WTC11 (cell line): Measurements from ENCODE around the gene MED27. TPM values are rescaled to one million over a fixed set of nuclear protein-coding genes. Genes with fewer than 3 reads are reported as not detected.

ENCODE experiments used
- ATAC-seq: fragments of 200-7000 bp; cut with Tn5 transposase; 2 replicates; pipeline ENCODE4 v1.10.0; 2021; ENCODE audit warnings: mild to moderate bottlenecking, moderate library complexity
- CTCF ChIA-PET: fragments of 300-600 bp; sonication (Branson Sonifier 250); formaldehyde crosslinking; loops from one replicate; lab custom pipeline; 2021; ENCODE audit warnings: antibody characterized with exemption; lab: Charles Lee
- POLR2A ChIA-PET: fragments of 350-600 bp; sonication (Branson Sonifier 250); formaldehyde crosslinking; loops from one replicate; lab custom pipeline; 2021; ENCODE audit warnings: antibody characterized with exemption; lab: Charles Lee
- DNase-seq: peaks from one replicate; pipeline ENCODE4 v3.0.0; 2021; ENCODE audit warnings: low spot score
- H3K27ac Mint-ChIP-seq: 2 replicates; pipeline ENCODE4 v1.8.0; 2021; ENCODE audit warnings: mixed read lengths
- H3K27me3 Mint-ChIP-seq: 2 replicates; pipeline ENCODE4 v1.8.0; 2021; ENCODE audit warnings: low read depth, mild to moderate bottlenecking, moderate library complexity, mixed read lengths
- H3K36me3 Mint-ChIP-seq: 2 replicates; pipeline ENCODE4 v1.8.0; 2021; ENCODE audit warnings: mixed read lengths
- H3K4me1 Mint-ChIP-seq: 2 replicates; pipeline ENCODE4 v1.8.0; 2022; ENCODE audit warnings: mixed read lengths
- H3K4me3 Mint-ChIP-seq: 2 replicates; pipeline ENCODE4 v1.8.0; 2021; ENCODE audit warnings: mild to moderate bottlenecking, moderate library complexity, mixed read lengths
- H3K9me3 Mint-ChIP-seq: 2 replicates; pipeline ENCODE4 v1.8.0; 2021; ENCODE audit warnings: mixed read lengths
- ATF1 ChIP-seq: sonication (generic); formaldehyde crosslinking; IDR thresholded peaks from 2 replicates; pipeline ENCODE4 v1.8.1; 2023; ENCODE audit warnings: mild to moderate bottlenecking, moderate library complexity, missing genetic modification reagents
- EMX1 ChIP-seq: fragments of 250-450 bp; sonication (Bioruptor Pico); IDR thresholded peaks from 2 replicates; pipeline ENCODE4 v1.8.0; 2021; ENCODE audit warnings: mild to moderate bottlenecking
- ESRRA ChIP-seq: sonication (generic); formaldehyde crosslinking; IDR thresholded peaks from 2 replicates; pipeline ENCODE4 v1.8.1; 2022; ENCODE audit warnings: mild to moderate bottlenecking, missing genetic modification reagents, borderline replicate concordance
- ETV6 ChIP-seq: sonication (generic); formaldehyde crosslinking; IDR thresholded peaks from 2 replicates; pipeline ENCODE4 v1.8.1; 2022; ENCODE audit warnings: mild to moderate bottlenecking, missing genetic modification reagents
- FOXJ3 ChIP-seq: sonication (generic); formaldehyde crosslinking; IDR thresholded peaks from 2 replicates; pipeline ENCODE4 v1.9.0; 2021; ENCODE audit warnings: missing genetic modification reagents, mild to moderate bottlenecking, borderline replicate concordance
- FOXK1 ChIP-seq: sonication (generic); formaldehyde crosslinking; IDR thresholded peaks from 2 replicates; pipeline ENCODE4 v1.8.0; 2022; ENCODE audit warnings: mild to moderate bottlenecking, moderate library complexity, missing genetic modification reagents
- HMGA2 ChIP-seq: fragments of 250-450 bp; sonication (Bioruptor Pico); IDR thresholded peaks from 2 replicates; pipeline ENCODE4 v1.4.0; 2021; ENCODE audit warnings: mild to moderate bottlenecking, moderate library complexity
- SMAD3 ChIP-seq: sonication (generic); formaldehyde crosslinking; IDR thresholded peaks from 2 replicates; pipeline ENCODE4 v1.8.0; 2022; ENCODE audit warnings: missing genetic modification reagents, mild to moderate bottlenecking, borderline replicate concordance
- TEAD1 ChIP-seq: sonication (generic); formaldehyde crosslinking; IDR thresholded peaks from 2 replicates; pipeline ENCODE4 v1.8.0; 2022; ENCODE audit warnings: mild to moderate bottlenecking, missing genetic modification reagents
- TEAD4 ChIP-seq: sonication (generic); formaldehyde crosslinking; IDR thresholded peaks from 2 replicates; pipeline ENCODE4 v1.8.0; 2022; ENCODE audit warnings: mild to moderate bottlenecking, missing genetic modification reagents
- ZNF317 ChIP-seq: sonication (generic); formaldehyde crosslinking; IDR thresholded peaks from 2 replicates; pipeline ENCODE4 v1.8.1; 2023; ENCODE audit warnings: low read depth, mild to moderate bottlenecking, moderate library complexity, missing genetic modification reagents, borderline replicate concordance
- total RNA-seq: library from RNA; stranded (reverse); gene quantifications from 3 replicates; pipeline ENCODE4 v1.2.3, GENCODE V29; 2021
- TF ChIP-seq, protein P1 (sequence below): sonication (generic); formaldehyde crosslinking; IDR thresholded peaks from 2 replicates; pipeline ENCODE4 v1.8.1; 2023; ENCODE audit warnings: mild to moderate bottlenecking, missing genetic modification reagents
- TF ChIP-seq, protein P2 (sequence below): sonication (generic); formaldehyde crosslinking; IDR thresholded peaks from 2 replicates; pipeline ENCODE4 v1.8.0; 2023; ENCODE audit warnings: mild to moderate bottlenecking, missing genetic modification reagents
- TF ChIP-seq, protein P3 (sequence below): fragments of 250-450 bp; sonication (Bioruptor Pico); IDR thresholded peaks from 2 replicates; pipeline ENCODE4 v1.8.0; 2021; ENCODE audit warnings: mild to moderate bottlenecking
- TF ChIP-seq, protein P4 (sequence below): sonication (generic); formaldehyde crosslinking; IDR thresholded peaks from 2 replicates; pipeline ENCODE4 v1.8.1; 2023; ENCODE audit warnings: mild to moderate bottlenecking, missing genetic modification reagents, moderate library complexity
- TF ChIP-seq, protein P5 (sequence below): sonication (generic); formaldehyde crosslinking; IDR thresholded peaks from 2 replicates; pipeline ENCODE4 v1.8.0; 2022; ENCODE audit warnings: mild to moderate bottlenecking, missing genetic modification reagents
- TF ChIP-seq, protein P6 (sequence below): fragments of 250-450 bp; sonication (Bioruptor Pico); conservative IDR thresholded peaks from 2 replicates; pipeline ENCODE4 v1.9.0; 2021; ENCODE audit warnings: mild to moderate bottlenecking
- TF ChIP-seq, protein P7 (sequence below): sonication (generic); formaldehyde crosslinking; IDR thresholded peaks from 2 replicates; pipeline ENCODE4 v1.8.1; 2023; ENCODE audit warnings: mild to moderate bottlenecking, moderate library complexity, missing genetic modification reagents
- TF ChIP-seq, protein P8 (sequence below): fragments of 250-450 bp; sonication (Bioruptor Pico); IDR thresholded peaks from 2 replicates; pipeline ENCODE4 v1.9.0; 2021; ENCODE audit warnings: mild to moderate bottlenecking
- TF ChIP-seq, protein P9 (sequence below): fragments of 200-600 bp; IDR thresholded peaks from 2 replicates; pipeline ENCODE4 v1.8.0; 2022; ENCODE audit warnings: antibody characterized with exemption
- TF ChIP-seq, protein P10 (sequence below): sonication (generic); formaldehyde crosslinking; IDR thresholded peaks from 2 replicates; pipeline ENCODE4 v1.8.1; 2022; ENCODE audit warnings: low read depth, missing genetic modification reagents, borderline replicate concordance

MED27 gene
- total RNA-seq, 1 experiment from 2014 or later, result 27.9 TPM

DNA sequence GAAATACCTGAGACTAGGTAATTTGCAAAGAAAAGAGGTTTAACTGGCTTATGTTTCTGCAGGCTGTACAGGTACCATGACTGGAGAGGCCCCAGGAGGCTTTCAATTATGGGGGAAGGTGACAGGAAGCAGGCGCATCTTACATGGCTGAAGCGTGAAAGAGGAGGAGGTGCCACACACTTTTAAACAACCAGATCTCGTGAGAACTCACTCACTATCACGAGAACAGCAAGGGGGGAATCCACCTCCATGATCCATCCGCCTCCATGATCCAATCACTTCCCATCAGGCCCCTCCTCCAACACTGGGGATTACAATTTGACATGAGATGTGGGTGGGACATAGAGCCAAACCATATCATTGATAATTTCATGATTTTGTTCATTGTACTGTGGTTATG lies 2.5 kb upstream of the MED27 start (continued):
- TF ChIP-seq, protein P1, sequence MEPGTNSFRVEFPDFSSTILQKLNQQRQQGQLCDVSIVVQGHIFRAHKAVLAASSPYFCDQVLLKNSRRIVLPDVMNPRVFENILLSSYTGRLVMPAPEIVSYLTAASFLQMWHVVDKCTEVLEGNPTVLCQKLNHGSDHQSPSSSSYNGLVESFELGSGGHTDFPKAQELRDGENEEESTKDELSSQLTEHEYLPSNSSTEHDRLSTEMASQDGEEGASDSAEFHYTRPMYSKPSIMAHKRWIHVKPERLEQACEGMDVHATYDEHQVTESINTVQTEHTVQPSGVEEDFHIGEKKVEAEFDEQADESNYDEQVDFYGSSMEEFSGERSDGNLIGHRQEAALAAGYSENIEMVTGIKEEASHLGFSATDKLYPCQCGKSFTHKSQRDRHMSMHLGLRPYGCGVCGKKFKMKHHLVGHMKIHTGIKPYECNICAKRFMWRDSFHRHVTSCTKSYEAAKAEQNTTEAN, result no peak
- no peak for TF ChIP-seq ETV6
- TF ChIP-seq TEAD1, result no peak
- TF ChIP-seq HMGA2 (CRISPR knock-in tag), result no peak
- TF ChIP-seq EMX1 (CRISPR knock-in tag), result no peak
- TF ChIP-seq FOXK1, result no peak
- TF ChIP-seq SMAD3 (CRISPR knock-in tag), result no peak

DNA sequence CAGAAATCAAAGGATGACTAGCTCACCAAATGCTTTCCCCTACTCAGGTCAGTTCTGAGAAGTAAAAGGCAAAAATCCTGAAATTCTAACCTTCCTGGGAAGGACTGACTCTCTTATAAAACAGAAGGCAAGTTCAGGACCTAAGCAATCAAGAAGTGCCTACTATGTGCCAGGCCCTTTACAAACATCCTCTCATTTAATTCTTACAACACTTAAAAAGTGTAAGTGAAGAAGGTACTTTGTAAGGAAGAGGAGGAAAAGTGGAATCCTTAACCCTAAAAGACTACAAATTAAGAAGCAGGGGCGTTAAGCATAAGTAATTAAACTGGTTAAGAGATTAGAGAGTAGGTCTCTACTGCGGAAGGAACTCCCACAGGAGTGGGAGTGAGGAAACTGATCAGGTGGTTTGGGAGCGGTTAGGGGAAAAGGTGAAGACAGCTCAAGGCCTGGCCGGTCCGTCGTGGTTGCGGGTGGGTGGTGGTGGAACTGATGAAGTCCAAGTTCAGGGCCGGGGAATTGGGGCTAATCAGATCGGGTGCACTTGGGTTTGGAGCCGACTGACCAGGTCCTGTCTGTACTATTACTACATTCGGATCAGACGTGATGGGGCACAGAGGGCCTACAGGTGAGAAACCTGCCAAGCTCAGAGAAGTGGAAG lies 839 bp downstream of the MED27 start:
- ChIA-PET POLR2A (no interaction called here), CTCF (no interaction called here)
- H3K9me3 Mint-ChIP-seq, result no peaks in the 10 kb centered on the region
- no peaks in the 10 kb centered on the region; the same call in 1 of the 2 replicates for H3K27me3 Mint-ChIP-seq
- no peak for ATAC-seq
- H3K27ac Mint-ChIP-seq, result peak overlapping the region; percentile 88
- DNase-seq, result no peak
- peak overlapping the region; percentile 95 for H3K4me3 Mint-ChIP-seq
- H3K4me1 Mint-ChIP-seq, result peaks cover 17% of the 10 kb centered on the region
- peaks cover 3% of the 10 kb centered on the region for H3K36me3 Mint-ChIP-seq
- TF ChIP-seq, protein P2, sequence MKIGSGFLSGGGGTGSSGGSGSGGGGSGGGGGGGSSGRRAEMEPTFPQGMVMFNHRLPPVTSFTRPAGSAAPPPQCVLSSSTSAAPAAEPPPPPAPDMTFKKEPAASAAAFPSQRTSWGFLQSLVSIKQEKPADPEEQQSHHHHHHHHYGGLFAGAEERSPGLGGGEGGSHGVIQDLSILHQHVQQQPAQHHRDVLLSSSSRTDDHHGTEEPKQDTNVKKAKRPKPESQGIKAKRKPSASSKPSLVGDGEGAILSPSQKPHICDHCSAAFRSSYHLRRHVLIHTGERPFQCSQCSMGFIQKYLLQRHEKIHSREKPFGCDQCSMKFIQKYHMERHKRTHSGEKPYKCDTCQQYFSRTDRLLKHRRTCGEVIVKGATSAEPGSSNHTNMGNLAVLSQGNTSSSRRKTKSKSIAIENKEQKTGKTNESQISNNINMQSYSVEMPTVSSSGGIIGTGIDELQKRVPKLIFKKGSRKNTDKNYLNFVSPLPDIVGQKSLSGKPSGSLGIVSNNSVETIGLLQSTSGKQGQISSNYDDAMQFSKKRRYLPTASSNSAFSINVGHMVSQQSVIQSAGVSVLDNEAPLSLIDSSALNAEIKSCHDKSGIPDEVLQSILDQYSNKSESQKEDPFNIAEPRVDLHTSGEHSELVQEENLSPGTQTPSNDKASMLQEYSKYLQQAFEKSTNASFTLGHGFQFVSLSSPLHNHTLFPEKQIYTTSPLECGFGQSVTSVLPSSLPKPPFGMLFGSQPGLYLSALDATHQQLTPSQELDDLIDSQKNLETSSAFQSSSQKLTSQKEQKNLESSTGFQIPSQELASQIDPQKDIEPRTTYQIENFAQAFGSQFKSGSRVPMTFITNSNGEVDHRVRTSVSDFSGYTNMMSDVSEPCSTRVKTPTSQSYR, result no peak
- TF ChIP-seq, protein P3, sequence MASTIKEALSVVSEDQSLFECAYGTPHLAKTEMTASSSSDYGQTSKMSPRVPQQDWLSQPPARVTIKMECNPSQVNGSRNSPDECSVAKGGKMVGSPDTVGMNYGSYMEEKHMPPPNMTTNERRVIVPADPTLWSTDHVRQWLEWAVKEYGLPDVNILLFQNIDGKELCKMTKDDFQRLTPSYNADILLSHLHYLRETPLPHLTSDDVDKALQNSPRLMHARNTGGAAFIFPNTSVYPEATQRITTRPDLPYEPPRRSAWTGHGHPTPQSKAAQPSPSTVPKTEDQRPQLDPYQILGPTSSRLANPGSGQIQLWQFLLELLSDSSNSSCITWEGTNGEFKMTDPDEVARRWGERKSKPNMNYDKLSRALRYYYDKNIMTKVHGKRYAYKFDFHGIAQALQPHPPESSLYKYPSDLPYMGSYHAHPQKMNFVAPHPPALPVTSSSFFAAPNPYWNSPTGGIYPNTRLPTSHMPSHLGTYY (CRISPR knock-in tag), result no peak
- TF ChIP-seq, protein P4, sequence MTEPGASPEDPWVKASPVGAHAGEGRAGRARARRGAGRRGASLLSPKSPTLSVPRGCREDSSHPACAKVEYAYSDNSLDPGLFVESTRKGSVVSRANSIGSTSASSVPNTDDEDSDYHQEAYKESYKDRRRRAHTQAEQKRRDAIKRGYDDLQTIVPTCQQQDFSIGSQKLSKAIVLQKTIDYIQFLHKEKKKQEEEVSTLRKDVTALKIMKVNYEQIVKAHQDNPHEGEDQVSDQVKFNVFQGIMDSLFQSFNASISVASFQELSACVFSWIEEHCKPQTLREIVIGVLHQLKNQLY (CRISPR knock-in tag), result no peak
- TF ChIP-seq FOXJ3 (CRISPR knock-in tag), result no peak
- no peak for TF ChIP-seq ZNF317 (CRISPR knock-in tag)
- TF ChIP-seq, protein P5, sequence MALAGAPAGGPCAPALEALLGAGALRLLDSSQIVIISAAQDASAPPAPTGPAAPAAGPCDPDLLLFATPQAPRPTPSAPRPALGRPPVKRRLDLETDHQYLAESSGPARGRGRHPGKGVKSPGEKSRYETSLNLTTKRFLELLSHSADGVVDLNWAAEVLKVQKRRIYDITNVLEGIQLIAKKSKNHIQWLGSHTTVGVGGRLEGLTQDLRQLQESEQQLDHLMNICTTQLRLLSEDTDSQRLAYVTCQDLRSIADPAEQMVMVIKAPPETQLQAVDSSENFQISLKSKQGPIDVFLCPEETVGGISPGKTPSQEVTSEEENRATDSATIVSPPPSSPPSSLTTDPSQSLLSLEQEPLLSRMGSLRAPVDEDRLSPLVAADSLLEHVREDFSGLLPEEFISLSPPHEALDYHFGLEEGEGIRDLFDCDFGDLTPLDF (CRISPR knock-in tag), result no peak
- TF ChIP-seq, protein P6, sequence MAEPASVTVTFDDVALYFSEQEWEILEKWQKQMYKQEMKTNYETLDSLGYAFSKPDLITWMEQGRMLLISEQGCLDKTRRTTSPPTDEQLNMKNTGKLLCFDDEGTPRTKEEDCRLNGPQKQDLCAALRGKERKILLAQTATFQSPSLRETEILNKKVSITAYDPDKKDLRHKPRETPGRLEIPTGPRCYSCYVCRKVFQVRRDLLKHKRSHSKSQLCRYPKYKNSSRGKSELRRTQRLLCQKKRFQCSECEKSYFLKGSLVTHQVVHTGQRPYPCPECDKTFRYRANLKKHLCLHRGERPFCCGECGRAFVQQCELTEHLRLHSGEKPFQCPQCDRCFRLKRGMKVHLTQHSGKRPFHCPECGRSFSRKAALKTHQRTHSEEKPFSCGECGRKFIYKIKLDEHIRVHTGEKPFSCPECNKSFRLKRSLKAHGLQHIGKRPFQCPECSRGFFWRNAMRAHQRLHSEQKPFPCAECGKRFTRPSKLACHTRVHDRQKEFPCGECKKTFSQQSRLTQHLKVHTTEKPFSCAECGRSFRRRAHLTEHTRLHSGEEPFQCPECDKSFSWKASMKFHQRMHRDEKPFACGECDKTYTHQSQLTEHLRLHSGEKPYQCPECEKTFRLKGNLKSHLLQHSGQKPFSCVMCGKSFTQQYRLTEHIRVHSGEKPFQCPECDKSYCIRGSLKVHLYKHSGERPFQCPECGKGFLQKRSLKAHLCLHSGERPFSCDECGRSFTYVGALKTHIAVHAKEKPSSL, result no peak
- TF ChIP-seq, protein P7, sequence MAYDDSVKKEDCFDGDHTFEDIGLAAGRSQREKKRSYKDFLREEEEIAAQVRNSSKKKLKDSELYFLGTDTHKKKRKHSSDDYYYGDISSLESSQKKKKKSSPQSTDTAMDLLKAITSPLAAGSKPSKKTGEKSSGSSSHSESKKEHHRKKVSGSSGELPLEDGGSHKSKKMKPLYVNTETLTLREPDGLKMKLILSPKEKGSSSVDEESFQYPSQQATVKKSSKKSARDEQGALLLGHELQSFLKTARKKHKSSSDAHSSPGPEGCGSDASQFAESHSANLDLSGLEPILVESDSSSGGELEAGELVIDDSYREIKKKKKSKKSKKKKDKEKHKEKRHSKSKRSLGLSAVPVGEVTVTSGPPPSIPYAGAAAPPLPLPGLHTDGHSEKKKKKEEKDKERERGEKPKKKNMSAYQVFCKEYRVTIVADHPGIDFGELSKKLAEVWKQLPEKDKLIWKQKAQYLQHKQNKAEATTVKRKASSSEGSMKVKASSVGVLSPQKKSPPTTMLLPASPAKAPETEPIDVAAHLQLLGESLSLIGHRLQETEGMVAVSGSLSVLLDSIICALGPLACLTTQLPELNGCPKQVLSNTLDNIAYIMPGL (CRISPR knock-in tag), result no peak
- TF ChIP-seq ATF1 (CRISPR knock-in tag), result no peak
- no peak for TF ChIP-seq ESRRA (CRISPR knock-in tag)
- TF ChIP-seq, protein P8, sequence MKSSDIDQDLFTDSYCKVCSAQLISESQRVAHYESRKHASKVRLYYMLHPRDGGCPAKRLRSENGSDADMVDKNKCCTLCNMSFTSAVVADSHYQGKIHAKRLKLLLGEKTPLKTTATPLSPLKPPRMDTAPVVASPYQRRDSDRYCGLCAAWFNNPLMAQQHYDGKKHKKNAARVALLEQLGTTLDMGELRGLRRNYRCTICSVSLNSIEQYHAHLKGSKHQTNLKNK (CRISPR knock-in tag), result no peak
- TF ChIP-seq, protein P9, sequence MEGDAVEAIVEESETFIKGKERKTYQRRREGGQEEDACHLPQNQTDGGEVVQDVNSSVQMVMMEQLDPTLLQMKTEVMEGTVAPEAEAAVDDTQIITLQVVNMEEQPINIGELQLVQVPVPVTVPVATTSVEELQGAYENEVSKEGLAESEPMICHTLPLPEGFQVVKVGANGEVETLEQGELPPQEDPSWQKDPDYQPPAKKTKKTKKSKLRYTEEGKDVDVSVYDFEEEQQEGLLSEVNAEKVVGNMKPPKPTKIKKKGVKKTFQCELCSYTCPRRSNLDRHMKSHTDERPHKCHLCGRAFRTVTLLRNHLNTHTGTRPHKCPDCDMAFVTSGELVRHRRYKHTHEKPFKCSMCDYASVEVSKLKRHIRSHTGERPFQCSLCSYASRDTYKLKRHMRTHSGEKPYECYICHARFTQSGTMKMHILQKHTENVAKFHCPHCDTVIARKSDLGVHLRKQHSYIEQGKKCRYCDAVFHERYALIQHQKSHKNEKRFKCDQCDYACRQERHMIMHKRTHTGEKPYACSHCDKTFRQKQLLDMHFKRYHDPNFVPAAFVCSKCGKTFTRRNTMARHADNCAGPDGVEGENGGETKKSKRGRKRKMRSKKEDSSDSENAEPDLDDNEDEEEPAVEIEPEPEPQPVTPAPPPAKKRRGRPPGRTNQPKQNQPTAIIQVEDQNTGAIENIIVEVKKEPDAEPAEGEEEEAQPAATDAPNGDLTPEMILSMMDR, result no peak
- TF ChIP-seq, protein P10, sequence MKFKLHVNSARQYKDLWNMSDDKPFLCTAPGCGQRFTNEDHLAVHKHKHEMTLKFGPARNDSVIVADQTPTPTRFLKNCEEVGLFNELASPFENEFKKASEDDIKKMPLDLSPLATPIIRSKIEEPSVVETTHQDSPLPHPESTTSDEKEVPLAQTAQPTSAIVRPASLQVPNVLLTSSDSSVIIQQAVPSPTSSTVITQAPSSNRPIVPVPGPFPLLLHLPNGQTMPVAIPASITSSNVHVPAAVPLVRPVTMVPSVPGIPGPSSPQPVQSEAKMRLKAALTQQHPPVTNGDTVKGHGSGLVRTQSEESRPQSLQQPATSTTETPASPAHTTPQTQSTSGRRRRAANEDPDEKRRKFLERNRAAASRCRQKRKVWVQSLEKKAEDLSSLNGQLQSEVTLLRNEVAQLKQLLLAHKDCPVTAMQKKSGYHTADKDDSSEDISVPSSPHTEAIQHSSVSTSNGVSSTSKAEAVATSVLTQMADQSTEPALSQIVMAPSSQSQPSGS (CRISPR knock-in tag), result no peak
- no peak for TF ChIP-seq TEAD4 (CRISPR knock-in tag)
